Tibial nerve (tissue), 4 donors: ENCODE data around the gene RETREG1. TPM values are rescaled to one million over a fixed set of nuclear protein-coding genes. Genes with fewer than 3 reads are reported as not detected.

Experiments used
- DNase-seq, 2 donors: peaks; one replicate each; pipeline ENCODE4 v3.0.0-alpha.2; 2019; ENCODE audit warnings: low spot score in 2 of 2
- H3K27ac ChIP-seq, 4 donors: fragments of 200-600 bp; sonication (generic) in 3 of 4; one replicate each; pipeline ENCODE4 v1.5.1; 2017 to 2019; ENCODE audit warnings: mild to moderate bottlenecking in 1 of 4
- H3K27me3 ChIP-seq, 2 donors: fragments of 200-600 bp; sonication (generic) in 1 of 2; one replicate each; pipeline versions ENCODE4 v1.5.1 to v1.6.0; 2017 to 2019
- H3K36me3 ChIP-seq, 3 donors: fragments of 200-600 bp; sonication (generic); one replicate each; pipeline ENCODE4 v1.5.1; 2018 to 2019
- H3K4me1 ChIP-seq, 4 donors: fragments of 200-600 bp; sonication (generic) in 3 of 4; one replicate each; pipeline ENCODE4 v1.5.1; 2017 to 2019
- H3K4me3 ChIP-seq, 4 donors: fragments of 200-600 bp; sonication (generic) in 3 of 4; one replicate each; pipeline ENCODE4 v1.5.1; 2017 to 2019; ENCODE audit warnings: mild to moderate bottlenecking in 1 of 4, moderate library complexity in 1 of 4
- H3K9me3 ChIP-seq, 4 donors: fragments of 200-600 bp; sonication (generic) in 3 of 4; one replicate each; pipeline ENCODE4 v1.5.1; 2017 to 2019
- CTCF ChIP-seq, 5 experiments: fragments of 200-600 bp in 3 of 5; fragments of 450-650 bp in 2 of 5; sonication (generic) in 3 of 5; IDR thresholded peaks; one replicate each; pipeline ENCODE4 v1.5.1; 2016 to 2019; ENCODE audit warnings: antibody characterized with exemption in 5 of 5, mild to moderate bottlenecking in 3 of 5, moderate library complexity in 2 of 5
- EP300 ChIP-seq, 2 donors: sonication (generic); formaldehyde crosslinking; IDR thresholded peaks; one replicate each; pipeline ENCODE4 v1.6.1; 2017; ENCODE audit warnings: antibody characterized with exemption in 2 of 2, mild to moderate bottlenecking in 1 of 2
- POLR2A ChIP-seq, 2 donors: fragments of 450-650 bp; IDR thresholded peaks; one replicate each; pipeline ENCODE4 v1.6.1; 2017; ENCODE audit warnings: antibody characterized with exemption in 2 of 2, mild to moderate bottlenecking in 2 of 2, moderate library complexity in 2 of 2
- WGBS, 2 donors: methylation state at CpG; one replicate each; pipeline ENCODE4 v1.1.5; 2018; 5-methylcytosine and 5-hydroxymethylcytosine counted together
- total RNA-seq, 4 donors: library from RNA; depleted of rRNA; stranded (reverse); fragments of >200 nt; gene quantifications; one replicate each; pipeline ENCODE4 v1.1.0, GENCODE V29; 2016

Gene RETREG1
- total RNA-seq, 4 donors from 2014 or later = 57.5 to 90.9 (median 77.0) TPM

GRCh38 chr5:16461782-16462181 lies 155.0 kb downstream of the RETREG1 start:
- H3K9me3 ChIP-seq = no peaks in the 10 kb centered on the region
- no peak for TF ChIP-seq CTCF (IDR thresholded peaks at IDR 0.05)
- peaks cover 0 to 66% (median 8%) of the 10 kb centered on the region in 3 donors for H3K36me3 ChIP-seq
- DNase-seq = no peak
- WGBS, 2 donors = 80 to 88% methylated on average over 1 of the region's 1 CpG
- no peaks in the 10 kb centered on the region for H3K27me3 ChIP-seq
- H3K4me3 ChIP-seq = no peak overlapping the region
- no peak overlapping the region for H3K27ac ChIP-seq
- peaks cover 0 to 76% (median 29%) of the 10 kb centered on the region in 4 donors for H3K4me1 ChIP-seq

GRCh38 chr5:16461026-16461425 lies 155.8 kb downstream of the RETREG1 start:
- DNase-seq = no peak

GRCh38 chr5:16459451-16459850 lies 157.3 kb downstream of the RETREG1 start:
- H3K36me3 ChIP-seq = peaks cover 0 to 85% (median 8%) of the 10 kb centered on the region in 3 donors
- no peaks in the 10 kb centered on the region for H3K9me3 ChIP-seq
- H3K27me3 ChIP-seq = no peaks in the 10 kb centered on the region
- no peak overlapping the region for H3K27ac ChIP-seq
- H3K4me3 ChIP-seq = no peak overlapping the region
- no peak for DNase-seq
- peaks cover 0 to 75% (median 23%) of the 10 kb centered on the region in 4 donors for H3K4me1 ChIP-seq
- TF ChIP-seq POLR2A (IDR thresholded peaks at IDR 0.05) (no peak), CTCF (IDR thresholded peaks at IDR 0.05) (no peak), EP300 (IDR thresholded peaks at IDR 0.05) (no peak)

More at GRCh38 chr5:16461026-16461425, 155.8 kb downstream of the RETREG1 start:
- no peaks in the 10 kb centered on the region for H3K27me3 ChIP-seq
- no peak overlapping the region for H3K27ac ChIP-seq
- peaks cover 0 to 71% (median 8%) of the 10 kb centered on the region in 3 donors for H3K36me3 ChIP-seq
- H3K9me3 ChIP-seq = no peaks in the 10 kb centered on the region
- no peak overlapping the region for H3K4me3 ChIP-seq
- peaks cover 0 to 74% (median 24%) of the 10 kb centered on the region in 4 donors for H3K4me1 ChIP-seq
- 92 to 97% methylated on average over 1 of the region's 1 CpG for WGBS, 2 donors
- no peak for TF ChIP-seq POLR2A (IDR thresholded peaks at IDR 0.05)
- no peak for TF ChIP-seq EP300 (IDR thresholded peaks at IDR 0.05)
- no peak for TF ChIP-seq CTCF (IDR thresholded peaks at IDR 0.05)

GRCh38 chr5:16457853-16458252 lies 158.9 kb downstream of the RETREG1 start:
- WGBS, 2 donors = 65 to 72% methylated on average over 1 of the region's 1 CpG
- no peak overlapping the region for H3K27ac ChIP-seq
- H3K4me3 ChIP-seq = no peak overlapping the region
- TF ChIP-seq EP300 (IDR thresholded peaks at IDR 0.05) (no peak), CTCF (IDR thresholded peaks at IDR 0.05) (no peak), POLR2A (IDR thresholded peaks at IDR 0.05) (no peak)
- peaks cover 0 to 59% (median 9%) of the 10 kb centered on the region in 4 donors for H3K4me1 ChIP-seq
- H3K9me3 ChIP-seq = no peaks in the 10 kb centered on the region
- no peak for DNase-seq
- H3K36me3 ChIP-seq = peaks cover 0 to 85% (median 8%) of the 10 kb centered on the region in 3 donors
- no peaks in the 10 kb centered on the region for H3K27me3 ChIP-seq

GRCh38 chr5:16457451-16457850 lies 159.3 kb downstream of the RETREG1 start:
- Histone ChIP-seq H3K27ac (no peak overlapping the region), H3K4me3 (no peak overlapping the region), H3K4me1 (peaks cover 0 to 55% (median 8%) of the 10 kb centered on the region in 4 donors), H3K9me3 (no peaks in the 10 kb centered on the region), H3K36me3 (peaks cover 0 to 85% (median 7%) of the 10 kb centered on the region in 3 donors), H3K27me3 (no peaks in the 10 kb centered on the region)
- TF ChIP-seq POLR2A (IDR thresholded peaks at IDR 0.05) (no peak), CTCF (IDR thresholded peaks at IDR 0.05) (no peak), EP300 (IDR thresholded peaks at IDR 0.05) (no peak)
- WGBS, 2 donors = 65 to 74% methylated on average over 3 of the region's 3 CpGs
- no peak for DNase-seq
